ENCODE measurements around the gene DBI. TPM values are rescaled to one million over a fixed set of nuclear protein-coding genes. Genes with fewer than 3 reads are reported as not detected.

The DBI gene
- total and polyA plus RNA-seq, 2 donors (not counting 1 experiment from before 2014, with no cell fraction given): 45.2 to 69.4 TPM

DNA sequence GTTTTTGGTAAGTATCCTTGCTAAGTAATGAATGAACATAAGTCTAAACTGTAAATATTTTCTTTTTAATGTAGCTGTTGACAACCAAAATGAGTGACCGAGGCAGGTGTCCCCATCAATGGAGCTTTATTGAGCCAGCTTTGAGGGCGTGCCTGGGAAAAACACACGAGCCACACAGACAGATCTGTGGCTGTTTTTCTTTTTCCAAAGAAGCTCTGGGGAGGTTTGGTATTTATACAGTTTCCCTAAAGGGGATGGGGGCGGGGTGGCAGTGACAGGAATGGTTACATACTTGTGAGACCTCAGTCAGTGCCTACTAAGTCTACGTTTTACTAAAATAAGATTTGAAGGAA is 11.2 kb downstream of the DBI start:
- ChIA-PET CTCF (no interaction called here), POLR2A (no interaction called here)
- Histone ChIP-seq H3K4me3 (ENCODE audit: control extremely low read depth in 1 of 5, extremely low read depth in 1 of 5, insufficient read depth in 1 of 5, low read depth in 2 of 5, low read length in 4 of 5) (no peak overlapping the region), H3K79me2 (ENCODE audit: control insufficient read depth, insufficient read depth, low read length) (no peaks in the 10 kb centered on the region), H3K9ac (ENCODE audit: low read length) (no peak overlapping the region), H3K4me1 (ENCODE audit: control insufficient read depth in 2 of 2, insufficient read depth in 2 of 2, low read length in 2 of 2) (no peaks in the 10 kb centered on the region), H3K9me3 (ENCODE audit: control extremely low read depth in 1 of 3, control insufficient read depth in 2 of 3, insufficient read depth in 1 of 3, low read length in 2 of 3) (peaks cover 0 to 10% (median 5%) of the 10 kb centered on the region in 3 donors), H2AFZ (ENCODE audit: insufficient read depth, low read depth, low read length, poor library complexity, severe bottlenecking) (no peak overlapping the region), H3K36me3 (replicated peaks in 1 of 2; ENCODE audit: control extremely low read depth in 1 of 2, control insufficient read depth in 1 of 2, extremely low read depth in 1 of 2, insufficient read depth in 2 of 2, low read length in 1 of 2) (peaks cover 0 to 7% of the 10 kb centered on the region in 2 experiments), H4K20me1 (ENCODE audit: control insufficient read depth, insufficient read depth, low read length, poor library complexity, severe bottlenecking) (no peaks in the 10 kb centered on the region), H3K4me2 (replicated peaks; ENCODE audit: low read depth, low read length, poor library complexity, severe bottlenecking) (no peak overlapping the region), H3K27me3 (replicated peaks in 1 of 4; ENCODE audit: control extremely low read depth in 1 of 4, control insufficient read depth in 3 of 4, insufficient read depth in 4 of 4, low read length in 3 of 4) (no peaks in the 10 kb centered on the region), H3K27ac (ENCODE audit: low read length in 2 of 2) (no peak overlapping the region)
- Mint-ChIP-seq H3K4me3 (no peak overlapping the region), H3K9me3 (ENCODE audit: insufficient read depth) (no peaks in the 10 kb centered on the region), H3K27ac (no peak overlapping the region), H3K4me1 (no peaks in the 10 kb centered on the region), H3K27me3 (peaks cover 2% of the 10 kb centered on the region)
- ATAC-seq (ENCODE audit: low read depth) (no peak), DNase-seq (no peak)
- 90% methylated on average over 5 of the region's 5 CpGs for WGBS (ENCODE audit: insufficient coverage)
- TF ChIP-seq, protein P1, sequence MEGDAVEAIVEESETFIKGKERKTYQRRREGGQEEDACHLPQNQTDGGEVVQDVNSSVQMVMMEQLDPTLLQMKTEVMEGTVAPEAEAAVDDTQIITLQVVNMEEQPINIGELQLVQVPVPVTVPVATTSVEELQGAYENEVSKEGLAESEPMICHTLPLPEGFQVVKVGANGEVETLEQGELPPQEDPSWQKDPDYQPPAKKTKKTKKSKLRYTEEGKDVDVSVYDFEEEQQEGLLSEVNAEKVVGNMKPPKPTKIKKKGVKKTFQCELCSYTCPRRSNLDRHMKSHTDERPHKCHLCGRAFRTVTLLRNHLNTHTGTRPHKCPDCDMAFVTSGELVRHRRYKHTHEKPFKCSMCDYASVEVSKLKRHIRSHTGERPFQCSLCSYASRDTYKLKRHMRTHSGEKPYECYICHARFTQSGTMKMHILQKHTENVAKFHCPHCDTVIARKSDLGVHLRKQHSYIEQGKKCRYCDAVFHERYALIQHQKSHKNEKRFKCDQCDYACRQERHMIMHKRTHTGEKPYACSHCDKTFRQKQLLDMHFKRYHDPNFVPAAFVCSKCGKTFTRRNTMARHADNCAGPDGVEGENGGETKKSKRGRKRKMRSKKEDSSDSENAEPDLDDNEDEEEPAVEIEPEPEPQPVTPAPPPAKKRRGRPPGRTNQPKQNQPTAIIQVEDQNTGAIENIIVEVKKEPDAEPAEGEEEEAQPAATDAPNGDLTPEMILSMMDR (IDR thresholded peaks at IDR 0.05): no peak
- TF ChIP-seq EZH2 (IDR thresholded peaks at IDR 0.05; ENCODE audit: borderline replicate concordance, insufficient read depth, low read depth, low read length, poor library complexity, severe bottlenecking): no peak
- intact Hi-C loops (cut with micrococcal nuclease): no loop called here

DNA sequence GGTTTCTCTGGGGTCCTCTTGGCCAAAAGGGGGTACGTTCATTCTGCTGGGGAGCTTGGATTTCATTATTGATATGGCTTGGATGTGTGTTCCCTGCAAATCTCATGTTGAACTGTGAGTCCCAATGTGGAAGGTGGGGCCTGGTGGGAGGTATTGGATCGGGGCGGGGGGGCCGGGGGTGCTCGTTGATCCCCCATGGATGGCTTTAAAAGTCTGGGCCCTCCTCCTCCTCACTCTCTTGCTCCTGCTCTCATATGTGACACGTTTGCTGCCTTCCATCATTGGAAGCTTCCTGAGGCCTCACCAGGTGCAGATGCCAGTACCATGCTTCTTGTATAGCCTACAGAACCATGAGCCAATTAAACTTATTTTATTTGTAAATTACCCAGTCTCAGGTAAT is 11.8 kb downstream of the DBI start:
- WGBS (ENCODE audit: insufficient coverage): 79% methylated on average over 3 of the region's 6 CpGs
- Histone ChIP-seq H3K27me3 (replicated peaks in 1 of 4; ENCODE audit: control extremely low read depth in 1 of 4, control insufficient read depth in 3 of 4, insufficient read depth in 4 of 4, low read length in 3 of 4) (no peaks in the 10 kb centered on the region), H3K79me2 (ENCODE audit: control insufficient read depth, insufficient read depth, low read length) (no peaks in the 10 kb centered on the region), H3K9ac (ENCODE audit: low read length) (no peak overlapping the region), H3K4me3 (ENCODE audit: control extremely low read depth in 1 of 5, extremely low read depth in 1 of 5, insufficient read depth in 1 of 5, low read depth in 2 of 5, low read length in 4 of 5) (no peak overlapping the region), H3K9me3 (ENCODE audit: control extremely low read depth in 1 of 3, control insufficient read depth in 2 of 3, insufficient read depth in 1 of 3, low read length in 2 of 3) (peaks cover 0 to 5% (median 1%) of the 10 kb centered on the region in 3 donors), H3K4me2 (replicated peaks; ENCODE audit: low read depth, low read length, poor library complexity, severe bottlenecking) (no peak overlapping the region), H3K36me3 (replicated peaks in 1 of 2; ENCODE audit: control extremely low read depth in 1 of 2, control insufficient read depth in 1 of 2, extremely low read depth in 1 of 2, insufficient read depth in 2 of 2, low read length in 1 of 2) (peaks cover 0 to under 1% of the 10 kb centered on the region in 2 experiments), H3K27ac (ENCODE audit: low read length in 2 of 2) (no peak overlapping the region), H4K20me1 (ENCODE audit: control insufficient read depth, insufficient read depth, low read length, poor library complexity, severe bottlenecking) (no peaks in the 10 kb centered on the region), H3K4me1 (ENCODE audit: control insufficient read depth in 2 of 2, insufficient read depth in 2 of 2, low read length in 2 of 2) (no peaks in the 10 kb centered on the region), H2AFZ (ENCODE audit: insufficient read depth, low read depth, low read length, poor library complexity, severe bottlenecking) (no peak overlapping the region)
- no peaks in the 10 kb centered on the region for H3K9me3 Mint-ChIP-seq (ENCODE audit: insufficient read depth)
- no peak overlapping the region for H3K4me3 Mint-ChIP-seq
- DNase-seq (no peak), ATAC-seq (ENCODE audit: low read depth) (no peak)
- TF ChIP-seq, protein P1 (IDR thresholded peaks at IDR 0.05): no peak
- no peak for TF ChIP-seq EZH2 (IDR thresholded peaks at IDR 0.05; ENCODE audit: borderline replicate concordance, insufficient read depth, low read depth, low read length, poor library complexity, severe bottlenecking)
- POLR2A ChIA-PET: no interaction called here
- intact Hi-C loops (cut with micrococcal nuclease): no loop called here
- CTCF ChIA-PET: no interaction called here
- H3K4me1 Mint-ChIP-seq: no peaks in the 10 kb centered on the region
- H3K27me3 Mint-ChIP-seq: peaks cover 7% of the 10 kb centered on the region
- no peak overlapping the region for H3K27ac Mint-ChIP-seq
